CD4-positive, CD25-positive, alpha-beta regulatory T cell (primary cell): ENCODE data around the gene EVI2B. TPM values are rescaled to one million over a fixed set of nuclear protein-coding genes. Genes with fewer than 3 reads are reported as not detected.

Experiments
- ATAC-seq, 2 donors: fragments of 150-1000 bp; cut with Tn5 transposase; one replicate each; pipeline ENCODE4 v1.10.0; 2021; ENCODE audit warnings: low read depth in 2 of 2, moderate number of reproducible peaks in 2 of 2, moderate library complexity in 1 of 2
- DNase-seq, 3 donors: peaks; one replicate each; pipeline versions ENCODE4 v3.0.0 to v3.0.0-alpha.2; 2012 to 2022; ENCODE audit warnings: mixed read lengths in 1 of 3
- H3K27ac ChIP-seq: one replicate; pipeline ENCODE4 v1.7.0; 2013; ENCODE audit warnings: mild to moderate bottlenecking, low read length; ENCODE audit not compliant: insufficient read depth, poor library complexity, severe bottlenecking
- H3K27me3 ChIP-seq: one replicate; pipeline ENCODE4 v1.7.0; 2013; ENCODE audit warnings: low read length; ENCODE audit not compliant: control insufficient read depth, insufficient read depth
- H3K36me3 ChIP-seq: one replicate; pipeline ENCODE4 v1.7.0; 2013; ENCODE audit warnings: mild to moderate bottlenecking, low read length, moderate library complexity; ENCODE audit not compliant: control insufficient read depth, insufficient read depth
- H3K4me1 ChIP-seq: 2 replicates; pipeline ENCODE4 v1.7.0; 2013; ENCODE audit warnings: mild to moderate bottlenecking, low read length; ENCODE audit not compliant: insufficient read depth, control insufficient read depth, poor library complexity, severe bottlenecking
- H3K4me3 ChIP-seq: one replicate; pipeline ENCODE4 v1.7.0; 2013; ENCODE audit warnings: low read depth, mild to moderate bottlenecking, low read length, moderate library complexity
- H3K9me3 ChIP-seq, 2 experiments: 1 replicate in 1 of 2; 2 replicates in 1 of 2; pipeline ENCODE4 v1.7.0; 2013; ENCODE audit warnings: low read length in 2 of 2, mild to moderate bottlenecking in 1 of 2, moderate library complexity in 1 of 2; ENCODE audit not compliant: control insufficient read depth in 2 of 2
- H3K27ac Mint-ChIP-seq, 3 donors: one replicate each; pipeline ENCODE4 v1.8.0; 2020 to 2022; ENCODE audit warnings: mild to moderate bottlenecking in 3 of 3, mixed read lengths in 3 of 3, moderate library complexity in 2 of 3
- H3K27me3 Mint-ChIP-seq: one replicate; pipeline ENCODE4 v1.8.0; 2022; ENCODE audit warnings: mild to moderate bottlenecking, mixed read lengths
- H3K36me3 Mint-ChIP-seq: one replicate; pipeline ENCODE4 v1.8.0; 2020; ENCODE audit warnings: mixed read lengths
- H3K4me1 Mint-ChIP-seq, 4 donors: one replicate each; pipeline ENCODE4 v1.8.0; 2020 to 2022; ENCODE audit warnings: mixed read lengths in 4 of 4, mild to moderate bottlenecking in 1 of 4
- H3K4me3 Mint-ChIP-seq, 4 donors: one replicate each; pipeline ENCODE4 v1.8.0; 2020 to 2022; ENCODE audit warnings: mild to moderate bottlenecking in 4 of 4, mixed read lengths in 4 of 4, moderate library complexity in 3 of 4
- H3K9me3 Mint-ChIP-seq, 7 donors: one replicate each; pipeline ENCODE4 v1.8.0; 2020 to 2022; ENCODE audit warnings: mixed read lengths in 7 of 7, mild to moderate bottlenecking in 3 of 7, moderate library complexity in 2 of 7
- polyA plus RNA-seq, 4 donors: library from polyadenylated mRNA; unstranded; fragments of 300-500 nt; fragmentation: Illumina TruSeq; gene quantifications; one replicate each; pipeline ENCODE4 v1.2.3, GENCODE V29; 2021
- total RNA-seq: library from RNA; stranded (reverse); gene quantifications from one replicate; pipeline ENCODE4 v1.2.3, GENCODE V29; 2022

EVI2B gene
- total and polyA plus RNA-seq, 5 donors from 2014 or later, result 83.8 to 132 (median 103) TPM

- Mint-ChIP-seq H3K36me3 (peaks cover 4% of the 10 kb centered on the region), H3K4me3 (no peak overlapping the region), H3K4me1 (peaks cover 2 to 19% (median 13%) of the 10 kb centered on the region in 4 donors), H3K27me3 (no peaks in the 10 kb centered on the region), H3K27ac (no peak overlapping the region), H3K9me3 (no peaks in the 10 kb centered on the region)
- Histone ChIP-seq H3K27ac (no peak overlapping the region), H3K4me3 (no peak overlapping the region), H3K9me3 (no peaks in the 10 kb centered on the region), H3K4me1 (no peaks in the 10 kb centered on the region), H3K36me3 (no peaks in the 10 kb centered on the region), H3K27me3 (no peaks in the 10 kb centered on the region)
- DNase-seq (no peak), ATAC-seq (no peak)
Measured at GRCh38 chr17:31283841-31284240, 30.0 kb downstream of the EVI2B start.

GRCh38 chr17:31281061-31281460, 32.8 kb downstream of the EVI2B start:
- no peak overlapping the region for H3K27ac Mint-ChIP-seq
- no peaks in the 10 kb centered on the region for H3K27me3 Mint-ChIP-seq
- peaks cover 0 to 3% (median 1%) of the 10 kb centered on the region in 4 donors for H3K4me1 Mint-ChIP-seq
- no peaks in the 10 kb centered on the region for H3K27me3 ChIP-seq
- DNase-seq (no peak), ATAC-seq (no peak)
- no peaks in the 10 kb centered on the region for H3K36me3 ChIP-seq
- H3K27ac ChIP-seq, result no peak overlapping the region
- no peak overlapping the region for H3K4me3 ChIP-seq
- H3K36me3 Mint-ChIP-seq, result peaks cover 4% of the 10 kb centered on the region
- H3K9me3 Mint-ChIP-seq, result no peaks in the 10 kb centered on the region
- no peak overlapping the region for H3K4me3 Mint-ChIP-seq
- H3K4me1 ChIP-seq, result no peaks in the 10 kb centered on the region
- no peaks in the 10 kb centered on the region for H3K9me3 ChIP-seq

DNA sequence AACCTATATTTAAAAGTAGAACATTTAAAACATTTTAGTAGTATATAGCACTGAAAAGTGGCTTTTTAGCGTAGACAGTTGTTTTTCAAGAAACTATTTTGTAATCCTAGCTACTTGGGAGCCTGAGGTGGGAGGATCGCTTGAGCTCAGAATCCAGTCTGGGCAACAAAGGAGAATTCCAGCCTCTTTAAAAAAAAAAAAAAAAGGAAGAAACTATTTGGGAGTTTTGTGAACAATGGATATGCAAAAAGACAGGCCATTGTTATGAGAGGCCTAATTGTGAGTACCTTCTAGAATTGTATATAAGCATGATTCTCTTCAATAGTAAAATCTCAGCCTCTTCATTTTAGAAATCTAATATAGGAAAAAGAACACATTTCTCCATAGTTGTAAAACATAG, 34.5 kb downstream of the EVI2B start:
- Mint-ChIP-seq H3K36me3 (peaks cover 14% of the 10 kb centered on the region), H3K9me3 (no peaks in the 10 kb centered on the region), H3K27me3 (no peaks in the 10 kb centered on the region), H3K4me3 (no peak overlapping the region), H3K4me1 (peaks cover 0 to 5% (median 1%) of the 10 kb centered on the region in 4 donors), H3K27ac (no peak overlapping the region)
- no peaks in the 10 kb centered on the region for H3K36me3 ChIP-seq
- no peak overlapping the region for H3K4me3 ChIP-seq
- no peaks in the 10 kb centered on the region for H3K4me1 ChIP-seq
- H3K9me3 ChIP-seq, result no peaks in the 10 kb centered on the region
- ATAC-seq, result no peak
- no peaks in the 10 kb centered on the region for H3K27me3 ChIP-seq
- no peak for DNase-seq
- H3K27ac ChIP-seq, result no peak overlapping the region

GRCh38 chr17:31275116-31275515, 38.7 kb downstream of the EVI2B start:
- DNase-seq (no peak), ATAC-seq (no peak)
- H3K36me3 Mint-ChIP-seq, result peaks cover 20% of the 10 kb centered on the region
- Histone ChIP-seq H3K27me3 (no peaks in the 10 kb centered on the region), H3K27ac (no peak overlapping the region), H3K4me3 (no peak overlapping the region), H3K9me3 (no peaks in the 10 kb centered on the region), H3K4me1 (no peaks in the 10 kb centered on the region), H3K36me3 (no peaks in the 10 kb centered on the region)
- peak overlapping the region in 2 of 3 donors; percentile 14 to 38 for H3K27ac Mint-ChIP-seq
- H3K27me3 Mint-ChIP-seq, result no peaks in the 10 kb centered on the region
- no peak overlapping the region for H3K4me3 Mint-ChIP-seq
- no peaks in the 10 kb centered on the region for H3K9me3 Mint-ChIP-seq
- H3K4me1 Mint-ChIP-seq, result peaks cover 0 to 5% (median 1%) of the 10 kb centered on the region in 4 donors

DNA sequence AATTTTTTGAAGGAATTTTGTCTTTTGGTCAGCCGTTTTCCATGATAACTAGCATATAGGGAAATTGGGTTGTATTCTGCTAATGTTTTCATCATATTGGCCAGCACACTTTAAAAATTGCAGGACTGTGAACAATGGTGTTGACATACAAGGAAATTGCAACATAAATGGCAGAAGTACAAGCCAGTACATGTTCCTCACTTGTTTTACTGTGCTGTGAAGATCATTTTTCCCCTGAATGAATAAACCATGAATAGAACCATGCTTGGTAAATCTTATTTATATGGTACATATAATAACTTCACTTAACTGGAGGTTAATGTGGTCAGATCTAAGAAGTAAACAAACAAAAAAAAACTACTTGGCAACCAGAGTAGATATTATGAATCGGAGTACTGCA, 39.6 kb downstream of the EVI2B start:
- no peak overlapping the region for H3K4me3 Mint-ChIP-seq
- ATAC-seq, result no peak

DNA sequence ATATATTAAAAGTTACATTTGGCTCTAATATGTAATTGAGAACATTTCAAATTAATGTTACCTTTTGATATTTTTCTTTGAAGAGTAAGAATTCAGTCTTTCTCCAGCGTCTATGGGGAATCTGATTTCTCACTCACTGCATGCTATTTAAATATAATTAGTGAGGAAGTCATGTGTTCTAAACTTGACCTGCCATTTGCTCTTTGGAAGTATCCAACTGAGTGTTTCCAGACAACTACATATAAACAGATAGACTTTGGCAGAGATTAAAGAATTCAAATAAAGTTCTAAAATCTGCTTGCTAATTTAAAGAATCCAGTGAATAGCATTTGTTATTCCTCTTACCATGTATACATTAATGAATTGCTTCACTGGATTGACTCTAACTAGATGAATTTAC, 40.3 kb downstream of the EVI2B start:
- Histone ChIP-seq H3K4me1 (no peaks in the 10 kb centered on the region), H3K9me3 (no peaks in the 10 kb centered on the region), H3K27ac (no peak overlapping the region), H3K36me3 (peaks cover 3% of the 10 kb centered on the region), H3K27me3 (no peaks in the 10 kb centered on the region), H3K4me3 (no peak overlapping the region)
- Mint-ChIP-seq H3K4me1 (peaks cover 0 to 5% (median 1%) of the 10 kb centered on the region in 4 donors), H3K4me3 (no peak overlapping the region), H3K27ac (no peak overlapping the region), H3K27me3 (no peaks in the 10 kb centered on the region), H3K36me3 (peaks cover 29% of the 10 kb centered on the region), H3K9me3 (no peaks in the 10 kb centered on the region)
- DNase-seq (no peak), ATAC-seq (no peak)

More for the DNA sequence above, 39.6 kb downstream of the EVI2B start:
- Mint-ChIP-seq H3K4me1 (peaks cover 0 to 5% (median 1%) of the 10 kb centered on the region in 4 donors), H3K27me3 (no peaks in the 10 kb centered on the region), H3K9me3 (no peaks in the 10 kb centered on the region), H3K27ac (no peak overlapping the region), H3K36me3 (peaks cover 25% of the 10 kb centered on the region)
- no peak for DNase-seq
- Histone ChIP-seq H3K4me1 (no peaks in the 10 kb centered on the region), H3K9me3 (no peaks in the 10 kb centered on the region), H3K27me3 (no peaks in the 10 kb centered on the region), H3K27ac (no peak overlapping the region), H3K36me3 (peaks cover 3% of the 10 kb centered on the region), H3K4me3 (no peak overlapping the region)

DNA sequence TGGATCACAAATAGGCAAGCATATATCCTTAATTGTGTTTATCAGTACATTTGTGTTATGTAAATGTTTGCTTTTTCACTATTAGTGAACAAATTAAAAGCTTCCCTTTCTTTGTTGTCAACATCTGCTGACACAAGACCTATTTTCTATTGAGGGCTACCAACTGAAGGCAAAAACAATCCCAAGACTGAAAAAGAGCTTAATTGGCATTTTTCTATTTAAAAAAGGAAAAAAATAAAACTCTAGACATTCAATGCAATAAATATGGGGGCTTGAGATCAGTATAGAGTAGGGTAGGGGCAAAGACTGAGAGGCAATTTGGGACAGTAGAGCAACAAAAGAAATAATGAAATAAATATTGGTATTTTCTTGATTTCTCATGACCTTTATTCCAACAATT, 41.1 kb downstream of the EVI2B start:
- H3K36me3 Mint-ChIP-seq, result peaks cover 29% of the 10 kb centered on the region
- no peaks in the 10 kb centered on the region for H3K27me3 ChIP-seq

DNA sequence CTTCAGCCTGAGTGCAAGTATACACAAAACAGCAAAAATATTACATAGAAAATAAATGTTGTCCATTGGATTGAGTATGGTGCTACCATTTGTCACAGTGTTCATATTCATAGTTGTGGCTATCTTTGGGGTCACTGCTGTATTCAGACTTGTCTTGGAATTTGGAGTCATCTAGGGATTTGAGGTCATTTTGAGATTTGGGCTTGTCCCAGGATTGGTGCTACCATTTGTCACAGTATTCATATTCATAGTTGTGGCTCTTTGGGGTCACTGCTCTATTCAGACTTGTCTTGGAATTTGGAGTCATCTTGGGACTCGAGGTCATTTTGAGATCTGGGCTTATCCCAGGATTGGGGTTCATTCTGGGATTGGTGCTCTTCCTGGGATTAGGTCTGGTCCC, 41.6 kb downstream of the EVI2B start:
- Histone ChIP-seq H3K27ac (no peak overlapping the region), H3K4me1 (no peaks in the 10 kb centered on the region), H3K36me3 (peaks cover 3% of the 10 kb centered on the region), H3K4me3 (no peak overlapping the region), H3K27me3 (no peaks in the 10 kb centered on the region), H3K9me3 (no peaks in the 10 kb centered on the region)
- ATAC-seq, result no peak
- no peaks in the 10 kb centered on the region for H3K9me3 Mint-ChIP-seq
- DNase-seq, result no peak
- H3K27me3 Mint-ChIP-seq, result no peaks in the 10 kb centered on the region
- H3K36me3 Mint-ChIP-seq, result peaks cover 34% of the 10 kb centered on the region
- H3K4me3 Mint-ChIP-seq, result no peak overlapping the region
- H3K4me1 Mint-ChIP-seq, result peaks cover 0 to 2% (median 0%) of the 10 kb centered on the region in 4 donors
- H3K27ac Mint-ChIP-seq, result no peak overlapping the region

More for the DNA sequence above, 41.1 kb downstream of the EVI2B start:
- no peak for DNase-seq
- H3K27ac ChIP-seq, result no peak overlapping the region
- Mint-ChIP-seq H3K27ac (no peak overlapping the region), H3K9me3 (no peaks in the 10 kb centered on the region), H3K4me3 (no peak overlapping the region), H3K27me3 (no peaks in the 10 kb centered on the region), H3K4me1 (peaks cover 0 to 3% (median 1%) of the 10 kb centered on the region in 4 donors)
- H3K4me3 ChIP-seq, result no peak overlapping the region
- H3K36me3 ChIP-seq, result peaks cover 3% of the 10 kb centered on the region
- no peak for ATAC-seq
- no peaks in the 10 kb centered on the region for H3K4me1 ChIP-seq
- H3K9me3 ChIP-seq, result no peaks in the 10 kb centered on the region
